MM.1S (cell line): ENCODE results near the gene HRG.

Source experiments
- EZH2 ChIP-seq: fragments of 300-600 bp; sonication (generic); optimal IDR thresholded peaks from 2 replicates; pipeline ENCODE3; 2017; ENCODE audit warnings: low read depth, mild to moderate bottlenecking, antibody characterized with exemption, low read length, mixed read lengths
- TF ChIP-seq, protein P1 (sequence below): fragments of 300-600 bp; sonication (generic); IDR thresholded peaks from 2 replicates; pipeline ENCODE4 v1.5.1; 2016; ENCODE audit warnings: antibody characterized with exemption, low read length, mixed read lengths

DNA sequence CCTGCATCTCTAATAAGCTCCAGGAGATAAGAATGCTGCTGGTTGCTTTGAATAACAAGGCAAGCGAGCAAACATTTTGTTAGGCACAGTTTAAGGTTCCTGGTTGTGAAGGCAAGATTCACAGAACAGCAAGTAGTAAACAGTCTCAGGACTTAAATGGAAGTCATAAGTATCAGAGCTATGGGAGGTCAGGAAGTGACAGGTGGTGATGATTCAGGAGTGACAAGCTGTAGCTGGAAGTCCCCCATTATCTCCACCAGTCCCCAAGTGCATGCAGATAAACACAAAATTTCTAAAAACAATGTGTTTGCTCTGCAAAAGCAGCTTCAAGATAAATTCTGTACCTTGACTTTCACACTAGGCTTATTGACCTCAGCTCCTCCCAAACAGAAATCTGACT, 22.3 kb upstream of the HRG start:
- TF ChIP-seq, protein P1, sequence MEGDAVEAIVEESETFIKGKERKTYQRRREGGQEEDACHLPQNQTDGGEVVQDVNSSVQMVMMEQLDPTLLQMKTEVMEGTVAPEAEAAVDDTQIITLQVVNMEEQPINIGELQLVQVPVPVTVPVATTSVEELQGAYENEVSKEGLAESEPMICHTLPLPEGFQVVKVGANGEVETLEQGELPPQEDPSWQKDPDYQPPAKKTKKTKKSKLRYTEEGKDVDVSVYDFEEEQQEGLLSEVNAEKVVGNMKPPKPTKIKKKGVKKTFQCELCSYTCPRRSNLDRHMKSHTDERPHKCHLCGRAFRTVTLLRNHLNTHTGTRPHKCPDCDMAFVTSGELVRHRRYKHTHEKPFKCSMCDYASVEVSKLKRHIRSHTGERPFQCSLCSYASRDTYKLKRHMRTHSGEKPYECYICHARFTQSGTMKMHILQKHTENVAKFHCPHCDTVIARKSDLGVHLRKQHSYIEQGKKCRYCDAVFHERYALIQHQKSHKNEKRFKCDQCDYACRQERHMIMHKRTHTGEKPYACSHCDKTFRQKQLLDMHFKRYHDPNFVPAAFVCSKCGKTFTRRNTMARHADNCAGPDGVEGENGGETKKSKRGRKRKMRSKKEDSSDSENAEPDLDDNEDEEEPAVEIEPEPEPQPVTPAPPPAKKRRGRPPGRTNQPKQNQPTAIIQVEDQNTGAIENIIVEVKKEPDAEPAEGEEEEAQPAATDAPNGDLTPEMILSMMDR: no peak
- TF ChIP-seq EZH2: no peak
